GM19043 (cell line): ENCODE measurements around the gene PMS2.
"Not testable (repeated sequence)": the region's sequence is repeated elsewhere in the genome, so short reads cannot be mapped to it uniquely, and the experiment has no call there.

Source experiments
- ATAC-seq: cut with Tn5 transposase; IDR thresholded peaks from one replicate; pipeline ENCODE4 v1.9.1; 2021; ENCODE audit warnings: low read depth; ENCODE audit not compliant: unreplicated experiment

The PMS2 gene

GRCh38 chr7:5930290-5930689, 78.6 kb downstream of the PMS2 start:
- ATAC-seq = not testable (repeated sequence)

DNA sequence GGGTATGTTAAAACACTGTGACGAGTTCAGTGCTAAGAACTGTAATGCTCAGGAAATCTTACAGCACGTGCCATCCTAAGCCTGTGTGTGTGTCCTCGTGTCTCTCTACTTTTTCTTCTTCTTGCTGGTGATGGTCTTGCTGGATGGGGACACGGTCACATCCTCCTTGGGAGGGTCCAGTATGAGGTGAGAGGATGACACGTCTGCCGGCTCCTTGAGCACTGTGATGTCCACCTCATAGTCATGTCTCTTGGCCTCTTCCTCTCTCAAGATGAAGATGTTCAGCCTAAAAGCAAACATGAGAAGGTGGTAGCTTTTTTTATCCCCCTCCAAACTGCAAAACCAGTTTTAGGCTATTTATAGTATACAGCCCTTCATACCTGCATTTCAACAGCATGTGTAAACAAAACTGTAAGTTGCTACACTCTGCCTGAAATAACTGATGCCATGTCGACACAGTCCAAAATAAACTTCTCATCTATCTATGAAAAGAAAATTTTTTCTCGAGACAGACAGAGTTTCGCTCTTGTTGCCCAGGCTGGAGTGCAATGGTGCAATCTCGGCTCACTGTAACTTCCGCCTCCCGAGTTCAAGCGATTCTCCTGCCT, 82.5 kb downstream of the PMS2 start:
- ATAC-seq = not testable (repeated sequence)

GRCh38 chr7:5924630-5925029, 84.2 kb downstream of the PMS2 start:
- not testable (repeated sequence) for ATAC-seq

DNA sequence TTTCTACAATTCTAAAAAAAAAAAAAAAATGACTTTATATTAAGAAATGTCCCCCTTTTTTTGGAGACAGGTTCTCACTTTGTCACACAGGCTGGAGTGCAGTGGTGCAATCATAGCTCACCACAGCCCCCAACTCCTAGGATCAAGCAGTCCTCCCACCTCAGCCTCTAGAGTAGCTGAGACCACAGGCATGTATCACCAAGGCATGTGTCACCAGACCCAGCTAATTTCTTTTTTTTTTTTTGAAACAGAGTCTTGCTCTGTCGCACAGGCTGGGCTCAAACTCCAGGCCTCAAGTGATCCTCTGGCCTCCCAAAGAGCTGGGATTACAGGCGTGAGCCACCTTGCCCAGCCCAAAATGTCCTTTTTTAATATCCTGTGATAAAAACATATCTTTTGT, 84.7 kb downstream of the PMS2 start:
- ATAC-seq = not testable (repeated sequence)
